LNCaP clone FGC (cell line): ENCODE results near the gene GRIK4.

Experiments
- DNase-seq: peaks from one replicate; pipeline ENCODE4 v3.0.0-alpha.2; 2011; ENCODE audit warnings: low read depth
- H3K4me3 ChIP-seq: 2 replicates; pipeline ENCODE4 v1.5.1; 2011; ENCODE audit warnings: mild to moderate bottlenecking, low read depth, low read length, control low read depth
- TF ChIP-seq, protein P1 (sequence below): IDR thresholded peaks from 2 replicates; pipeline ENCODE4 v1.5.1; 2012; ENCODE audit warnings: mild to moderate bottlenecking; ENCODE audit not compliant: control insufficient read depth, insufficient read depth; ENCODE audit errors: extremely low read depth

GRIK4 gene

DNA sequence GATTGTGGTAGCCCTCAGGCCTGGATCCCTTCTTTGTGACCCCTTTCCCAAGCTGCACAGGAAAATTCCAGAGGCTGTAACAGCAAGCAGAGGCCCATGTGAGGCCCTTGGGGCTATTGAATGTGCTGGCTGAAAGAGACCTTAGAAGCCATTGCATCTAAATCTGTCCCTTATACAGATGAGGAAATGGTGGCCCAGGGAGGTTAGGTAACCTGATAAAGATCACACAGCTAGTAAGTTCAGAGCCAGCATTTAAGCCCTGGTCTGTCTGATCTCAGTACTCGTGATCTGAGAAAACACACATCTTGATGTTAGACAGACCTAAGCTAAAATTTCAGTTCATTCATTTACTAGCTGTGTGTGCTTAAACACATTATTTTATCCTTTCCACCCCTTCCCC lies 396.4 kb downstream of the GRIK4 start:
- TF ChIP-seq, protein P1, sequence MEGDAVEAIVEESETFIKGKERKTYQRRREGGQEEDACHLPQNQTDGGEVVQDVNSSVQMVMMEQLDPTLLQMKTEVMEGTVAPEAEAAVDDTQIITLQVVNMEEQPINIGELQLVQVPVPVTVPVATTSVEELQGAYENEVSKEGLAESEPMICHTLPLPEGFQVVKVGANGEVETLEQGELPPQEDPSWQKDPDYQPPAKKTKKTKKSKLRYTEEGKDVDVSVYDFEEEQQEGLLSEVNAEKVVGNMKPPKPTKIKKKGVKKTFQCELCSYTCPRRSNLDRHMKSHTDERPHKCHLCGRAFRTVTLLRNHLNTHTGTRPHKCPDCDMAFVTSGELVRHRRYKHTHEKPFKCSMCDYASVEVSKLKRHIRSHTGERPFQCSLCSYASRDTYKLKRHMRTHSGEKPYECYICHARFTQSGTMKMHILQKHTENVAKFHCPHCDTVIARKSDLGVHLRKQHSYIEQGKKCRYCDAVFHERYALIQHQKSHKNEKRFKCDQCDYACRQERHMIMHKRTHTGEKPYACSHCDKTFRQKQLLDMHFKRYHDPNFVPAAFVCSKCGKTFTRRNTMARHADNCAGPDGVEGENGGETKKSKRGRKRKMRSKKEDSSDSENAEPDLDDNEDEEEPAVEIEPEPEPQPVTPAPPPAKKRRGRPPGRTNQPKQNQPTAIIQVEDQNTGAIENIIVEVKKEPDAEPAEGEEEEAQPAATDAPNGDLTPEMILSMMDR = no peak
- no peak overlapping the region for H3K4me3 ChIP-seq
- no peak for DNase-seq

DNA sequence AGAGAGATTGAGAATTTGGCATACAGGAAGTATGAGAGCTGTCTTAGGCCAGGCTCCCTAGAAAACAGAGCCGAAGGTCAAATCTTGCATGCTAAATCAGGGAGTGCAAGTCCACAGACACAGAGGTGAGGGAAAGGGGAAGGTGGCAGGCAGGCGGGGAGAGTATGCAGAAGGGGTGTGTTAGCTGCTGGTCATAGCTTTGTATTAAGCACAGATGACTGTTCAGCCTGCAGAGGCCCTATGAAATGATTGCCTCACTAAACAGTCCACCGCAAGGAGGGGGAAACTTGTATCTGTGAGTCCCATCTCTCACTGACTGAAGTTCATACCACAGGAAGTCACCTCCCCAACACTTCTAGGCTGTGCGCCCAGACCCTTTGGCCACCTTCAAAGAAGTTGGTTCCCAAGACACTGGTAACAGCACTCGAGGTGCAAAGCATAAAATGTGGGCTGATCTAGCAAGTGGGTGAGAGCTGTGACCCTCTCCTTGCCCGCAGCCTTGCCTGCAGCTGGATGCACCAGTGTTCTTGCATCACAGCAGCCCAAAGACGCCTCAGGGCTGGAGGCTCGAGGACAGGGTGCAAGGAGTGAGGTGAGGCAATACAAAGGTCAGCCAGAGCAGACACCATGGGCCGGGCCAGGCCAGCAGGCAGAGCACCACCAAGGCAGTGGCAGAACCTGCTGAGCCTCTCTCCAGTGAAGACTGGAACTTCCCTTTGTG lies 397.1 kb downstream of the GRIK4 start:
- TF ChIP-seq, protein P1 = no peak
- no peak for DNase-seq
- no peak overlapping the region for H3K4me3 ChIP-seq

DNA sequence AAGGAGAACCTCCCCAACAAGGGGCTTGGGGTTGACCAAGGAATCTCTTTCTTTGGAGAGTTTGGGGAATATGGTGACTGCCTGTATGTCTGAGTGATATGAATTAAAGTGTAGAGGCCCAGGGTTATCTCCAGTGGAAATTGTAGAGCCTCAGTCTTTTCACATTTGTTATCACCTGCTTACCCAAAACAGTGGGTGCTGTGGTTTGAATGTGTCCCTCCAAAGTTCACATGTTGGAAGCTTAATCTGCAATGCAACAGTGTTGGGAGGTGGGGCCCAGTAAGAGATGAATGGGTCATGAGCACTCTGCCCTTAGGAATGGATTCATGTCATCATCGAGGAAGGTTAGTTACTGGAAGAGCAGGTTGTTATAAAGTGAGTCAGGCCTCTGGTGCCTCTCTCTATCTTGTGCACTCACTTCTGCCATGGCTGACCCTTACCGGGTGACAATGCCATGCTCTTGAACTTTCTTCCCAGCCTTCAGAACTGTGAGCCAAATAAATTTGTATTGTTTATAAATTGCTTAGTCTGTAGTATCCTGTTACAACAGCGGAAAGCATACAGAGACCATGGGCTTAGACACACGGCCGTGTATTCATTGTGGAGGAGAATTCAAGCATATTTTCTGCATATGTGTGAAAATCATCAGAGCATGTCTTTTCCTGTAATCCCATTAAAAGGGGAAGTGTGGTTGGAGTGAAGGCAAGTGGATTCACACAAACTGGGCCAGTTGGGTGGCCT lies 398.3 kb downstream of the GRIK4 start:
- no peak for DNase-seq
- TF ChIP-seq, protein P1 = no peak
- no peak overlapping the region for H3K4me3 ChIP-seq

DNA sequence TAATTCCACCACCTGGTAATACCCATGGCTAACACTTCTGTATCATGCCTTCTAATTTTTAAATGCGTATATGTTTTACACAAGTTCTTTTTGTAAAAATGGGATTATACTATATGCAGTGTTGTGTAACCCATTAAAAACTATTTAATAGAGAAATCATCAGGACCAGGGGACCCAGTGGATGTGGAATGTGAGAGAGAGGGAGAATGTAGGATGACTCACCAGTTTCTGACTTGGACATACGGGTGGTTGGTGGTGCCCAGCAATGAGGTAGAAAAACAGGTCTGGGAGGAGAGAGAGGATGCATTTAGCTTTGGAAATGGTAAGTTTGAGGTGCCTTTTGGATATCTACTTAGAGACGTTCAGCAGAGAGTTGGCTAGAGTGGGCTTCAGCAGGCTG lies 400.4 kb downstream of the GRIK4 start:
- TF ChIP-seq, protein P1 = no peak
- DNase-seq = no peak
- H3K4me3 ChIP-seq = no peak overlapping the region

DNA sequence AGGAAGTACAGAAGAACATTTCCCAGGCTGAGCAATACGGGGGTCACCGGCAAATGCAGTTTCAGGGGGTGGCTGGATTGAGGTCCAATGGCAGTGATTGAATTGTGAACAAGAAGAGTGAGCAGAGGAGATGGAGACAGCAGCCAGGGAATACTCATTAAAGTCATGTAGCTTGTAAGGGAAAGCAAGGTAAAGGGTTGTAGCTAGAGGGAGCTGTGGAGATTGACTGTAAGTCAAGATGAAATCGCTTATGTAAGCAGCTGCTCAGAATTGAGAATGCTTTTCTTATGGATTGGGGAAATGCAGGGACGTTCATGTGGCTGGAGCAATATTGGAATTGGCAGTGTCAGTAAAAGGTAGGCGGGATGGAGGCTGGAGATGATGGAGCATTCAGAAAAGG lies 401.0 kb downstream of the GRIK4 start:
- DNase-seq = peak; percentile 44
- TF ChIP-seq, protein P1 = peak; percentile 68
- H3K4me3 ChIP-seq = no peak overlapping the region

DNA sequence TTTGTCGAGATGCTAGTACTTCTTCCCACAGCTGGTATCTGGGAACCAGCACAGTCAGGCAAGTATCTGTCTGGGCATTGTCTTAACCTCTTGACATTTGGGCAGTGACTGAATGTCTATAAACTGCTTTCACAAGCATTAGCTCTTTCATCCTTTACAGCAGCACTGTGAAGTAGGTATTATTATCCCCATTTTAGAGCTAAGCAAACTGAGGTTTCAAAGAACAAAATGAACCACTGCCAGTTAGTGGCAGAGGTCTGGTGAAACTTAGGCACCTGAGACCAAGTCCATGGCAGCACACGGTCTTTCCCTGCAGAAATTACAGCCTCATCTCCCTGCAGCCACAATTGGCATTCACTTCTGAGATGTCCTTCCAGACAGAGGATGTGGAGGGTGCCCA lies 401.4 kb downstream of the GRIK4 start:
- H3K4me3 ChIP-seq = no peak overlapping the region
- TF ChIP-seq, protein P1 = no peak
- no peak for DNase-seq
